SU-DHL-6 (cell line): ENCODE results near the gene CSPG4.
"Not testable (repeated sequence)": the region's sequence is repeated elsewhere in the genome, so short reads cannot be mapped to it uniquely, and the experiment has no call there.

Experiments used
- H2AFZ ChIP-seq: fragments of 200-600 bp; sonication (generic); 2 replicates; pipeline ENCODE4 v1.6.1; 2014; ENCODE audit warnings: low read depth, mild to moderate bottlenecking, moderate library complexity, mixed read lengths, antibody characterized with exemption, low read length; ENCODE audit not compliant: severe bottlenecking
- H3F3A ChIP-seq: fragments of 200-600 bp; shearing (Covaris generic); 2 replicates; pipeline ENCODE4 v1.6.0; 2016; ENCODE audit warnings: antibody characterized with exemption, mild to moderate bottlenecking; ENCODE audit not compliant: insufficient read depth
- H3K27ac ChIP-seq: fragments of 200-600 bp; sonication (generic); 2 replicates; pipeline ENCODE4 v1.5.1; 2016; ENCODE audit warnings: low read depth, mild to moderate bottlenecking, low read length, moderate library complexity, mixed read lengths
- H3K27me3 ChIP-seq: fragments of 200-600 bp; sonication (generic), shearing (Covaris generic); 2 replicates; pipeline ENCODE4 v1.6.0; 2014; ENCODE audit warnings: mild to moderate bottlenecking, low read length
- H3K36me3 ChIP-seq: fragments of 200-600 bp; sonication (generic); 2 replicates; pipeline ENCODE4 v1.6.1; 2014; ENCODE audit warnings: mild to moderate bottlenecking, low read length, mixed read lengths
- H3K4me2 ChIP-seq: fragments of 300-600, 200-600 bp; shearing (Covaris generic), sonication (generic); 2 replicates; pipeline ENCODE4 v1.6.0; 2014; ENCODE audit warnings: low read length, low read depth, mild to moderate bottlenecking; ENCODE audit not compliant: poor library complexity, severe bottlenecking
- H3K4me3 ChIP-seq: fragments of 200-600 bp; sonication (generic); 2 replicates; pipeline ENCODE4 v1.5.1; 2014; ENCODE audit warnings: antibody characterized with exemption, low read length, mild to moderate bottlenecking, mixed read lengths; ENCODE audit not compliant: insufficient read depth, poor library complexity, severe bottlenecking
- H3K79me2 ChIP-seq: fragments of 200-600 bp; sonication (generic); 2 replicates; pipeline ENCODE4 v1.6.1; 2014; ENCODE audit warnings: mild to moderate bottlenecking, low read length, moderate library complexity; ENCODE audit not compliant: insufficient read depth
- H3K9ac ChIP-seq: fragments of 200-600 bp; sonication (generic); 2 replicates; pipeline ENCODE4 v1.7.0; 2014; ENCODE audit warnings: mild to moderate bottlenecking, low read length
- H3K9me2 ChIP-seq: fragments of 200-600 bp; sonication (generic); replicated peaks from 2 replicates; pipeline ENCODE4 v1.6.1; 2014; ENCODE audit warnings: low read length; ENCODE audit not compliant: insufficient read depth
- H3K9me3 ChIP-seq: fragments of 200-600 bp; sonication (generic); 2 replicates; pipeline ENCODE4 v1.6.1; 2014; ENCODE audit warnings: low read length, mixed read lengths; ENCODE audit not compliant: insufficient read depth
- H4K20me1 ChIP-seq: fragments of 200-600 bp; sonication (generic); 2 replicates; pipeline ENCODE4 v1.6.1; 2014; ENCODE audit warnings: low read depth, mild to moderate bottlenecking, antibody characterized with exemption, low read length, moderate library complexity, mixed read lengths
- CTCF ChIP-seq: fragments of 200-600 bp; sonication (generic); IDR thresholded peaks from one replicate; pipeline ENCODE4 v1.5.1; 2017; ENCODE audit warnings: antibody characterized with exemption, mild to moderate bottlenecking, low read length, moderate library complexity; ENCODE audit not compliant: insufficient read depth, poor library complexity, severe bottlenecking
- EZH2phosphoT487 ChIP-seq: fragments of 200-600 bp; sonication (generic), shearing (Covaris generic); conservative IDR thresholded peaks from 2 replicates; pipeline ENCODE4 v1.6.1; 2018; ENCODE audit warnings: mild to moderate bottlenecking, antibody characterized with exemption, low read length, moderate library complexity, mixed read lengths

Gene CSPG4

GRCh38 chr15:75694241-75695182, 18.1 kb downstream of the CSPG4 start:
- no peak overlapping the region for H3K27ac ChIP-seq

GRCh38 chr15:75693501-75694240, 19.0 kb downstream of the CSPG4 start:
- no peaks in the 10 kb centered on the region for H3K9me2 ChIP-seq
- H3K36me3 ChIP-seq, result no peaks in the 10 kb centered on the region
- no peaks in the 10 kb centered on the region for H3K27me3 ChIP-seq
- H3F3A ChIP-seq, result no peaks in the 10 kb centered on the region
- no peak overlapping the region for H3K9ac ChIP-seq
- H3K27ac ChIP-seq, result no peak overlapping the region
- no peaks in the 10 kb centered on the region for H3K9me3 ChIP-seq
- no peaks in the 10 kb centered on the region for H4K20me1 ChIP-seq
- no peak overlapping the region for H3K4me3 ChIP-seq
- H3K79me2 ChIP-seq, result no peaks in the 10 kb centered on the region
- H2AFZ ChIP-seq, result no peak overlapping the region
- TF ChIP-seq CTCF (no peak), EZH2phosphoT487 (no peak)
- no peak overlapping the region for H3K4me2 ChIP-seq

More at GRCh38 chr15:75694241-75695182, 18.1 kb downstream of the CSPG4 start:
- no peaks in the 10 kb centered on the region for H3K36me3 ChIP-seq
- H3K4me2 ChIP-seq, result no peak overlapping the region
- no peaks in the 10 kb centered on the region for H3K9me3 ChIP-seq
- H3F3A ChIP-seq, result no peaks in the 10 kb centered on the region
- H3K79me2 ChIP-seq, result no peaks in the 10 kb centered on the region
- no peak overlapping the region for H3K9ac ChIP-seq
- H3K4me3 ChIP-seq, result no peak overlapping the region
- no peaks in the 10 kb centered on the region for H3K27me3 ChIP-seq
- H2AFZ ChIP-seq, result no peak overlapping the region
- no peaks in the 10 kb centered on the region for H3K9me2 ChIP-seq
- TF ChIP-seq CTCF (no peak), EZH2phosphoT487 (no peak)
- no peaks in the 10 kb centered on the region for H4K20me1 ChIP-seq

GRCh38 chr15:75693028-75693427, 19.6 kb downstream of the CSPG4 start:
- H3K36me3 ChIP-seq, H3K4me2 ChIP-seq, H3K9me2 ChIP-seq, H3K4me3 ChIP-seq, H3F3A ChIP-seq, H3K27me3 ChIP-seq, H3K9me3 ChIP-seq, H3K9ac ChIP-seq, H3K79me2 ChIP-seq, H4K20me1 ChIP-seq, H2AFZ ChIP-seq, H3K27ac ChIP-seq: not testable (repeated sequence)

GRCh38 chr15:75692311-75692710, 20.3 kb downstream of the CSPG4 start:
- not testable (repeated sequence) for H3F3A ChIP-seq, H4K20me1 ChIP-seq

GRCh38 chr15:75689429-75689828, 23.2 kb downstream of the CSPG4 start:
- not testable (repeated sequence) for H3K79me2 ChIP-seq, H3K4me3 ChIP-seq, H4K20me1 ChIP-seq, H3K9ac ChIP-seq, H3K27ac ChIP-seq, H3F3A ChIP-seq, H2AFZ ChIP-seq, H3K9me3 ChIP-seq, H3K4me2 ChIP-seq, H3K27me3 ChIP-seq, H3K36me3 ChIP-seq, H3K9me2 ChIP-seq

More at GRCh38 chr15:75692311-75692710, 20.3 kb downstream of the CSPG4 start:
- not testable (repeated sequence) for H3K9ac ChIP-seq, H3K27me3 ChIP-seq, H3K27ac ChIP-seq, H3K4me2 ChIP-seq, H3K36me3 ChIP-seq, H3K9me2 ChIP-seq, H2AFZ ChIP-seq, H3K79me2 ChIP-seq, H3K9me3 ChIP-seq, H3K4me3 ChIP-seq
